ENCODE measurements around the gene FHIP2A.
"Not testable (repeated sequence)": the region's sequence is repeated elsewhere in the genome, so short reads cannot be mapped to it uniquely, and the experiment has no call there.

Gene FHIP2A, protein sequence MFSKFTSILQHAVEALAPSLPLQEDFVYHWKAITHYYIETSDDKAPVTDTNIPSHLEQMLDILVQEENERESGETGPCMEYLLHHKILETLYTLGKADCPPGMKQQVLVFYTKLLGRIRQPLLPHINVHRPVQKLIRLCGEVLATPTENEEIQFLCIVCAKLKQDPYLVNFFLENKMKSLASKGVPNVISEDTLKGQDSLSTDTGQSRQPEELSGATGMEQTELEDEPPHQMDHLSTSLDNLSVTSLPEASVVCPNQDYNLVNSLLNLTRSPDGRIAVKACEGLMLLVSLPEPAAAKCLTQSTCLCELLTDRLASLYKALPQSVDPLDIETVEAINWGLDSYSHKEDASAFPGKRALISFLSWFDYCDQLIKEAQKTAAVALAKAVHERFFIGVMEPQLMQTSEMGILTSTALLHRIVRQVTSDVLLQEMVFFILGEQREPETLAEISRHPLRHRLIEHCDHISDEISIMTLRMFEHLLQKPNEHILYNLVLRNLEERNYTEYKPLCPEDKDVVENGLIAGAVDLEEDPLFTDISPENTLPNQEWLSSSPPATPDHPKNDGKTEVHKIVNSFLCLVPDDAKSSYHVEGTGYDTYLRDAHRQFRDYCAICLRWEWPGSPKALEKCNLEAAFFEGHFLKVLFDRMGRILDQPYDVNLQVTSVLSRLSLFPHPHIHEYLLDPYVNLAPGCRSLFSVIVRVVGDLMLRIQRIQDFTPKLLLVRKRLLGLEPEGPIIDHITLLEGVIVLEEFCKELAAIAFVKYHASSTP

GRCh38 chr10:114821293-114821914 is at the start of gene FHIP2A:
Gene FHIP2A, plus strand, starts transcription at chr10:114821780. Its CDS starts 299 bp downstream, at chr10:114822079.
- DNase-seq, result peak; percentile 77 to 89

DNA sequence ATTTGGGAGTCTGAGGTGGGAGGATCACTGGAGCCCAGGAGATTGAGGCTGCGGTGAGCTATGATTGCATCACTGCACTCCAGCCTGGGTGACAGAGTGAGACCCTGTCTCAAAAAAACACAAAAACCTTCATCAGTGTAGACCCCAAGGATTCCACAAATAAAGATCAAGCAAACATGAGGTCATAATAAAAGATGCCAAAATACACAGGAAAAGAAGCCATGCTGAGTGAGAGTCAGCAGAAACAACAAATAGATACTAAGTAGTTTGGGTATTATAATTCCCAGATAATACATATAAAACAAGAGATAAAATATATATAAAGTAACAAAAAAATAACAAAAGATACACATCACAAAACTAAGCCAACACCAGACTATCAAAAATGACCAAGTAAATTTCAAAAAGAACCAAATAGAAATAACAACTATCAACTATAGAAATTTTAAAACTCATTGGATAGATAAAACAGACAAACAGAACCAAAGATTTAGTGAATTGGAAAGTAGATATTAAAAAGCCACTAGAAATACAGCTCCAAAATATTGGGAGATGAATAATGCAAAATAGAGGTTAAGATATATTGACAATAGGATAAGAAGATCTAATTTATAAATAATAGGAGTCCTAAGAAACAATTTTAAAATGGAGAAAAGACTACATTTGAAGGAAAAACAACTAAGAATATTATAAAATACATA is 48.9 kb upstream of the FHIP2A start:
- DNase-seq, result no peak

GRCh38 chr10:114773197-114773532 is 48.4 kb upstream of the FHIP2A start:
- no peak for DNase-seq

DNA sequence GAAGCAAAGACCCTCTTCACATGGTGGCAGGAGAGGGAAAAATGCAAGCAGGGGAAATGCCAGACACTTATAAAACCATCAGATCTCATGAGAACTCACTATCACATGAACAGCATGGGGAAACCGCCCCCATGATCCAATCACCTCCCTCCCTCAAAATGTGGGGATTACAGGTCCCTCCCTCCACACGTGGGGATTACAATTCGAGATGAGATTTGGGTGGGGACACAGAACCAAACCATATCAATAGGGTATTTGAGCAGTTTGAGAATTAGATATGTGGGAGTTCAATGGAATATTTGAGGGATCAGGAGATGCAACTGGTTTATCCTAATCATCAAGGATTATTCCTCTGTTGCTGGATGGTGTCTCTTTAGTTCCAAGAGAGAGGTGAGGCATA is 46.5 kb upstream of the FHIP2A start:
- not testable (repeated sequence) for DNase-seq

GRCh38 chr10:114777415-114777814 is 44.2 kb upstream of the FHIP2A start:
- DNase-seq, result no peak

DNA sequence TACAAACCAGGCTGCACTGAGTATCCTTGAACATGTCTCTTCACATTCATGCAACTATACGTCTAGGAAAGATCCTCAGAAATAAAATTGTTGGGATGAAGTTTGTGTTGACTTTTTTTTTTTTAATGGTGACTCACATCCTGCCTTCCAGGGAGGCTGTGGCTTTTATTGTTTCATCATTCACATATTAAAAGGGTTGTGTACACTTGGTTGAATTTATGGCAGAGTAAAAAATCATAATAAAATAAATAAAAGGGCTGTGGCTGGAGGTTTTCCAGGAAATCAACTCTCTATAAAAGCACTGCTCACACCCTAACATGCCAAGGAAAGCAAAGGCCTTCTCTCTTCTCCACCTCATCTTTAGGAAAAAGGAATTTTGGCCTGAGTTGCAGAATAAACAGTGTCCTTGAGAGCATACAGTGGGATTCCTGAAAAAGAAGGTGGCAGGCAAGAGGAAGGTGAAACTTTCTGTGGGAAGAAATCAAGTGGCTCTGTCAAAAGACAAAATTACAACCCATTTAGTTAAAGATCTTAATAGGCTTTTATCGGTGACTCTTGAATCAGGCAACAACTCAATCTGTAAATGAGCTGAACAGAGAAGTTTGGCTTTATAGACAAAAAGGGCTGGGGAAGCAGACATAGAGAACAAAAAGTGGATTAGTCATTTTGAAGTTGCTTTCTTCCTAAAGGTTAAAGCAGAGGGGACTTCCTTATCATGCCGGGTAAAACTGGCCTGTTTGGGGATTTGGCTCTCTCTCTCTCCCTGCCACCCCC is 41.6 kb upstream of the FHIP2A start:
- DNase-seq, result no peak

DNA sequence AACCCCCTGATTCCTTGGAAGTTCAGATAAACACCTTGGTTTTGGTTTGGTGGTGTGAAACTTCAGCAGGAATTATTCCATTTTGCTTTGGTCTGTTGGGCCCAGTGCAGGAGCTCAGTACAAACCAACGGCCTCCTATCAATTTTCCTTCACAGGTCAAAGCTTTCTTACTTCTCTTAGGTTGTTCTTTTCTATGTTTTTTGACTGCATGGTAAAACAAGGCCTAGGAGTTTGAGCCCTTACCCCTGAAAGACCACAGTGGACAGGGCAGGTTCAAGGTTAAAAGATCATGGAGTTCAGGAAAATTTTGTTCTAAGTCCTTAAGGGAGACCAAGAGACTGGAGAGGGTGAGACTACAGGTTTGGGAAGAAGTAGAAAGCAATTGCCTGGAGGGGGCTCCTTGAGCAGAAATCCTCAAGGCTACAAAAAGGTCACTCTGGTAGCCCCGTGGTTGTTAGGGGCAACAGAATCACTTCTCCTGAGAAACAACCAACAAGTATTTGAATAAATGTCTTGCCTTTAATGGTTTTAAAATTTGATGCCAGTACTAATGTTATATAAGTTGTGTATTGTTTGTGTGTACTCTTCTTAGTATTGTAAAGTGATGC is 40.9 kb upstream of the FHIP2A start:
- no peak for DNase-seq

GRCh38 chr10:114782666-114783065 is 38.9 kb upstream of the FHIP2A start:
- no peak for DNase-seq

DNA sequence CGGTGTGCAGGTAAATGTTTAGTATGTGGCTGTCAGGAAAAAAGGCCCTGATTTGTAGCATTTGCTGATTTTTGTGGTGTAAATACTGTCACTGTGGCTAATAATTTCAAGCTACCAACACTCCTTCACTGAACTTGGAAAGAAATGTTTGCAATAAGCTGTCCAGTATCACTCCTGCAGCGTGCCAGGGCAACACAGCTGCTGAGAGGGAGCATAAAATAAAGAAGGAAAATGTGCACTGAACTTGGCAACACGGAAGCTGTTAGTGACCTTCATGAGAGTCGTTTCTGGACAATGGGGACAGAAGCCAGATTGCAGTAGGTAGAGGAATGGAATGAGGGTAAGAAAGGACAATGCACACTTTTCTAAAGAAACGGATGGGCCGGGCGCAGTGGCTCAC is 37.9 kb upstream of the FHIP2A start:
- DNase-seq, result no peak

- DNase-seq, result peak in 1 of 2 donors; percentile 60
Measured at GRCh38 chr10:114786492-114786891, 35.1 kb upstream of the FHIP2A start.

- not testable (repeated sequence) for DNase-seq
Measured at GRCh38 chr10:114787131-114787530, 34.4 kb upstream of the FHIP2A start.

DNA sequence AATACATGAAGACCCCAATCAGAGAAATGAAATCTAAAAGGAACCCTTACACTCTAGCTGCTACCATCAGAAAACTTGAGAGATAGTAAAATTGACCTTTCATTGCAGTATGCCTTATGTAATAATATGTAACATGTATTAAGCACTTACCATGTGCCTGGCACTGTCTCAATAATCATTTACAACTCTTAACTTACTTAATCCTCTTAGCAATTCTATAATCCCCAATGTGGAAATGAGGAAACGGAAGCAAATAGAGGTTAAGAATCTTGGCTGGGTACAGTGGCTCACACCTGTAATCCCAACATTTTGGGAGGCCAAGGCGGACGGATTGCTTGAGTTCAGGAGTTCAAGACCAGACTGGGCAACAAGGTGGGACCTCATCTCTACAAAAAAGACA is 29.8 kb upstream of the FHIP2A start:
- no peak for DNase-seq

DNA sequence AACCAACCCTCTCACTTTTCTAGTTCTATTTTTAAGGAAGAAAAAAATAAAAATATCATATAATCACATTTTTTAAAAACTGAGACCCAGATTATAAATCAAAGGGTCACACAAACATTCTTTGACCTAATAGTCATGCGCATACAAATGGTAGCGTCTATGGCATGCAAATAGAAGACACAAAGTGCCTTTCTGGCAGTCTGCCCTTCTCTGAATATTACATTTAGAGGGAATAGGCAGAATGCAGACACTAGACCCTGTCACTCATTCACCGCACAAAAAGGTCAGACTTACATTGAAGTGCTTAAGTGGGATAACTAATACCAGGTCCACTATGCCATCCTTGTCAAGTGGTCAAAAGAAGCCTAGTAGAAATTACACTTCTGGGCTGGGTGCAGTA is 26.5 kb upstream of the FHIP2A start:
- DNase-seq, result no peak

- no peak for DNase-seq
Measured at GRCh38 chr10:114800361-114800760, 21.2 kb upstream of the FHIP2A start.

- peak in 1 of 2 donors; percentile 59 for DNase-seq
Measured at GRCh38 chr10:114801411-114801813, 20.2 kb upstream of the FHIP2A start.

GRCh38 chr10:114802177-114802576 is 19.4 kb upstream of the FHIP2A start:
- no peak for DNase-seq

DNA sequence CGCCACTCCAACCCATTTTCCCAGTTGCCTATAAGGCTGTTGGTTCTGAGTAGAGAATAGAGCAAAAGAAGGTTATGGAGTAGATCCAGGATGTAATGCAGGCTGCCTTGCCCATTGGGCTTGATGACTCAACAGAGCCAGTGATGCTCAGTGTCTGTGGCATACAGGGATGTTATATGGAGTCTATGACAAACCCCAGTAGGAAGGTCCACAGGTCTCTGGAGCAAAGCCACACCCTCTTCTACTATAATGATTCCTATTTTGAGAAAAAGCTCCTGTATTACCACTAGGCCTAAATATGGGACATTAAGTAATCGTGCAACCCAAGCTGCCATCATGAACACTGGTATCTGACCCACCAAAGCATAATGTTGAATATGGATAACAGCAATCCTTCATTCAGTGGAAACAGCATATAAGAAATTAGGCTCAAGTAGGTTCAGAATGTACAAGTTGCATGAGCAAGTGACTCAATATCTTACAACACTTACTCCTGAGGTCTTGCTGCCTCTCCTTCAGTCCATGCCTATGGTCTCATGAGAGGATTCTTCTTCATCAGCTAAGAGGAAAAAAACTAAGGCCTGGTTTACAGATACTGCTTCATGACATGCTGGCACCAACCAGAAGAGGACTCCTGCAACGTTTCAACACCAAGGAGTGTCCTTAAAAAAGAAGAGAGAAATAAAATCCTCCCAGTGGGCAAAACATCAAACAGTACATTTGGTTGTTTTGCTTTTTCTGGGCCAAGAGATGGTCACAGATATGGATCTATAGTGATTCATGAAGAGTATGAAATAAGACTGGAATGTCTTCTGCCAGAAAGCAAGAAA is 14.8 kb upstream of the FHIP2A start:
- DNase-seq, result no peak

DNA sequence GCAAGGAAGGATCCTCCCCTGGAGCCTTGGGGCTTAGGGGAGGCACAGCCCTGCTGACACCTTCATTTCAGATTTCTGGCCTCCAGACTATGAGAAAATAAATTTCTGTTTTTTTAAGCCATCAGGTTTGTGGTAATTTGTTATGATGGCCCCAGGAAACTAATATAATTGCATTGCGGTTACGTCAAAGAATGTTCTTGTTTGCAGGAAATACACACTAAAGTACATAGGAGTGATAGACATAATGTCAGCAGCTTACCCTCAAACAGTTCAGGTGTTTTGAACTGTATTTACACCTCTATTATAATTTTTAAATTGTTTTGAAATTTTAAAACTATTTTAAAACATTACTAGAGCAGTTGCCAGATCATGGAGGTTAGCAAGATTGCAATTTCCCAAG is 12.6 kb upstream of the FHIP2A start:
- DNase-seq, result peak in 1 of 2 donors; percentile 27

DNA sequence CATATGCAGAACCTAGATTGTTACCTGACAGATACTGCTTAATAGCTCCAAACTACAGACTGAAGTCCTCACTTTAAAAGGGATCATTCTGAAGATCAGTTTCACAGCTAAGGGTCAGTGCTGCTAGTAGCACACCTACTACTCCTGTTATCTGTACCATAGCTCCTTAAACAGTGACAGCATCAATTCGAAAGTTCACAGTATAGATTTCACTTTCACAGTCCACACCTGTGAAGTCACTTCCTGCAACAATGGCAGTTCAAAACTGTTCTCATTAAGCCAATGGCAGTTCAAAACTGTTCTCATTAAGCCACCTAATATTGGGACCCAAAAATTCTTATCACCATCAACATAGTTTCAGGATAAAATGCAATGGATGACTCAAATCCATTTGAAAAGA is 10.7 kb upstream of the FHIP2A start:
- DNase-seq, result peak in 1 of 2 donors; percentile 32

DNA sequence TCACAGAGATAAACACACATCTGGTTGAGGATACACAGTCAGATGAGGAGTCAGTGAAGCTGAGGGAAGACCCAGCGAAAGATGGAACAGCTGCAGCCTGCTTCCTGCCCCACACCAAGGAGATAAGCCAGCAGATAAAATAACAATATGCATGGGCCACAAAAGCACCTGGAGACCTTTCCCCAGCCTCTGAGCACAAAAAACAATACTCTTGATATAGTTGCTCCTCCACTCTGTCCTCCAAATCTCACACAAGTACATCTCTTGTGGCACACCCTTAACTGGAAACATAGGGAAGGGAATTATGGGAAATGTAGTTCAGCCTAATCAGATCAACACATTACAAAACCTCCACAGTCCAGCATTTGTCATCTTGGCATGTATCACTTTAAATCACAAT is 9.7 kb upstream of the FHIP2A start:
- DNase-seq, result no peak

DNA sequence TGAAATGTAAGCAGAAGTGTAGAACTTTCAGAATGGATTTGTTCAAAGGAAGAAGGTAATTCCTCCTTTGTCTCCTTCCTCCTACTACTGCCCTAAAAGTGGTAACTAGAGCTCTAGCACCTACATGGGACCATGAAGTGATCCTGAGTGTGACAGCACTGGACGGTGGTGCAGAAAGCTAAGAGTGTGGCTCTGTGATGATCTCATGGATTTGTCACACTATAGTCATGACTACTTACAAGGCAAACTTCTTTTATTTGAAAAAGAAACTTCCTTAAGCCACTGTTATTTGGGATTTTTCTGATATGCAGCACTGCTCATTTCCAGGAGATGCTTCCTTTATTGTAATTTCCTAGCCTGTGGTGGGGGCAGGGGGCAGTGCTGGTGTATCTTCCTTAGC is 5.8 kb upstream of the FHIP2A start:
- DNase-seq, result no peak

Measured in CD4-positive, alpha-beta T cell treated with Interferon alpha-2 for 1 hour (primary cell).